Suprapubic skin (tissue), 4 donors: ENCODE data around the gene VDAC1.

Experiments used
- CTCF ChIP-seq, 2 donors: fragments of 200-600 bp in 1 of 2; fragments of 450-650 bp in 1 of 2; sonication (generic) in 1 of 2; IDR thresholded peaks; one replicate each; pipeline ENCODE4 v1.5.1; 2016 to 2019; ENCODE audit warnings: antibody characterized with exemption in 2 of 2, mild to moderate bottlenecking in 1 of 2, moderate library complexity in 1 of 2
- EP300 ChIP-seq: sonication (generic); formaldehyde crosslinking; IDR thresholded peaks from one replicate; pipeline ENCODE4 v1.6.1; 2017; ENCODE audit warnings: antibody characterized with exemption
- POLR2AphosphoS5 ChIP-seq, 3 donors: sonication (generic); formaldehyde crosslinking; IDR thresholded peaks; one replicate each; pipeline ENCODE4 v1.6.1; 2017; ENCODE audit warnings: antibody characterized with exemption in 3 of 3

DNA sequence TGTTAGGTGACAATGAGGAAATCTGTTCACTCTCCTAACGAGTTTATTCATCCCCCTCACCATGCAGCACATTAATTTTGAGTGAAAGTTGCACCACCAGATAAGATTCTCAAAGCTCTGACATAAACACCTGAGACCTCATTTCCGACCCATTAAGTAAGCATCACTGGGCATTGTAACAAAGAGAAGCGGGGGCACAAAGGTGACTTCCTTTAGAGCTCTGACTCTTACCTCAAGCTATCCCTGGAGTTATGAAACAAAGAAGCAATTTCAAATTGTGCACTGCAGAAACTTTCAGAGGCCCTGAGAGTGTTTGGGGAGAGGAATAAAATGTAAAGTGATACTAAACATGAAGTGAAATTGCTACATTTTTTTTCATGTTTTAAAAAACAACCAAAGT, 65.8 kb downstream of the VDAC1 start:
- TF ChIP-seq CTCF (IDR thresholded peaks at IDR 0.05) = no peak
- no peak for TF ChIP-seq EP300
- no peak for TF ChIP-seq POLR2AphosphoS5 (IDR thresholded peaks at IDR 0.05)
